Kidney (tissue), 14 donors: ENCODE data around the gene NAMPT. TPM values are rescaled to one million over a fixed set of nuclear protein-coding genes. Genes with fewer than 3 reads are reported as not detected.

Source experiments
- DNase-seq, 5 donors: peaks; one replicate each; pipeline ENCODE4 v3.0.0-alpha.2; 2013 to 2020
- FAIRE-seq: peaks from 2 replicates; lab custom pipeline; 2012; peaks lifted over from hg19 to GRCh38; lab: Jason Lieb, UNC
- H3K27ac ChIP-seq, 2 donors: one replicate each; pipeline ENCODE4 v1.7.0; 2013; ENCODE audit warnings: low read depth in 2 of 2, low read length in 2 of 2, inconsistent platforms in 1 of 2
- H3K27me3 ChIP-seq: one replicate; pipeline ENCODE4 v1.7.1; 2013; ENCODE audit warnings: low read length, inconsistent platforms; ENCODE audit not compliant: control insufficient read depth, insufficient read depth
- H3K36me3 ChIP-seq, 3 donors: one replicate each; pipeline versions ENCODE4 v1.7.0 to v1.7.1; 2013; ENCODE audit warnings: low read length in 3 of 3, control low read depth in 1 of 3, inconsistent platforms in 1 of 3; ENCODE audit not compliant: insufficient read depth in 3 of 3, control insufficient read depth in 2 of 3
- H3K4me1 ChIP-seq, 3 donors: one replicate each; pipeline versions ENCODE4 v1.7.0 to v1.7.1; 2013; ENCODE audit warnings: low read length in 3 of 3, inconsistent platforms in 1 of 3, low read depth in 1 of 3; ENCODE audit not compliant: control insufficient read depth in 2 of 3, insufficient read depth in 2 of 3
- H3K4me3 ChIP-seq, 3 donors: one replicate each; pipeline versions ENCODE4 v1.7.0 to v1.8.1; 2013; ENCODE audit warnings: low read length in 3 of 3, control low read depth in 1 of 3, inconsistent platforms in 1 of 3
- H3K9ac ChIP-seq, 3 donors: one replicate each; pipeline versions ENCODE4 v1.7.0 to v1.7.1; 2013; ENCODE audit warnings: low read length in 3 of 3, control low read depth in 1 of 3, inconsistent platforms in 1 of 3
- H3K9me3 ChIP-seq, 3 donors: one replicate each; pipeline versions ENCODE4 v1.7.0 to v1.7.1; 2013; ENCODE audit warnings: low read length in 3 of 3, control low read depth in 1 of 3, inconsistent platforms in 1 of 3; ENCODE audit not compliant: control insufficient read depth in 2 of 3, insufficient read depth in 1 of 3
- intact Hi-C: fragments of 100-400 bp; cut with DNase I; formaldehyde crosslinking; loops from one replicate; pipeline ENCODE4 v1.11.1; 2022
- polyA plus RNA-seq: library from polyadenylated mRNA; stranded (reverse); fragments of 350-450 nt; fragmentation: Illumina TruSeq; extraction: RNeasy Lipid Tissue Mini Kit (QIAGEN cat#74804); gene quantifications from one replicate; pipeline ENCODE4 v1.2.3, GENCODE V29; 2014; ENCODE audit warnings: low read depth, low replicate concordance; ENCODE audit not compliant: insufficient read depth
- total RNA-seq: library from RNA; stranded (reverse); fragmentation: NEBNext Ultra II Directional; extraction: Animal tissue kit (Norgen Biotek cat#: 25700); gene quantifications from one replicate; pipeline ENCODE4 v1.2.1, GENCODE V29; 2021
- TF ChIP-seq, protein P1 (sequence below): IDR thresholded peaks from 3 replicates; pipeline ENCODE4 v1.5.1; 2012; ENCODE audit warnings: mild to moderate bottlenecking, moderate library complexity, borderline replicate concordance; ENCODE audit not compliant: insufficient read depth; ENCODE audit errors: extremely low read depth
- donor health status: control.
- donor health status: control.
- donor health status: control.
- donor health status: control.
- donor health status: control.
- donor health status: DM: yes; HTN: yes; CAD: no.
- donor health status: Normal renal cell carcinoma (clear cell type).

The NAMPT gene
- total and polyA plus RNA-seq, 2 donors from 2014 or later, result 16.5 to 217 TPM

DNA sequence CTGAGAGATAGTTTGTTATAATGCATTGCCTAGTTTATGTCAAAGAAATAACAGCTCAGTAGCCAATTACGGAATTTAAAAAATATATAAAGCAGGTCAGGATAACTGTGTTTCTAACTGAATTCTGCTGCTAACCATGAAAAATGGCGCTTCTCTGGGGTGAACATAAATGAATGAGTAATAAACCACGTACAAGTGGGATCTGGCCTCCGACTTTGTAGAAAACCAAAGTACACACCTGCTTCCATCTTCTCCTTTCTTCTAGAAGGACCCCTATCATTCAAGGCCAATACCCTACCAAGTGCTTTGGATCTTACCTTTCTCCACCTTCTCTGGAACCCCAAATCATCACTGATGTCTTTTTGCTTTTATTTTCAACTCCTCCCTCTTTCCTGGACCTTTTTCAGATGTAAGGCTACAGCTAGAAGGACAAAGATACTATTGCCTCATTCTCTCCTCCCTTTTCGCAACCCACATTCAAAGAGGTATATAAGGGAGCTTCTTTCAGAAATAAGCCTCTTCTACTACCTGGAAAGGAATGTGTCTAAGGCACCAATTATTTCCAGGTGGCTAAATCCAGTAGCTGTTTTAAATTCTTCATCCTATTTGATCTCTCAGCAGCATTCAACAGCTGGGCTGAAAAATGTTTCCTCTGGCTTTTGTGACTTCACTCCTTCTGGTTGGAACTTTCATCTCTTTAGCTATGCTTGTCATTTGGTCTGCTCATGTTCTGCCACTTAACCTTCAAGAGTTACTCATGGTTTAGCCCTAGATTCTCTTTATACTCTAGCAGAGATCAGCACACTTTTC, 37.7 kb downstream of the NAMPT start:
- intact Hi-C loops, result no loop called here

DNA sequence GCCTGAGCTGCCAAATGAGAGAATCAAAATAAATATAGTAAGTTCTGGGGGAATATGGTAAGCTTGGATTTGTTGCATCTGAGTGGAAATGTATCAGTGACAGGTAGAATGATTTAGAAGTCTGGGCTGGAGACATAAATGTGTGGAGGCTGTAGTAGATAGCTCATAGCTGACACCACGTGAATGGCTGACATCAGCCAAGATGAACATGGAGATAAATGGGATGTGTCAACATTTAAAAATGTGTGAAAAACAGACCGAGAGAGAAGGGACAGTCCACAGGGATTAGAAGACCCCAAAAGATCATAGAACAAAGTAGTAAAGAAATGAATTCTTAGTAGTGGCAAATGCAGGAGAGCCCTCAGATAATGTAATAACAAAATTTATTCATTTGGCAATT, 40.9 kb downstream of the NAMPT start:
- H3K4me1 ChIP-seq, result no peaks in the 10 kb centered on the region
- no peak for DNase-seq
- no peak overlapping the region for H3K27ac ChIP-seq
- no peak for FAIRE-seq
- intact Hi-C loops, result no loop called here
- H3K27me3 ChIP-seq, result no peaks in the 10 kb centered on the region
- TF ChIP-seq, protein P1, sequence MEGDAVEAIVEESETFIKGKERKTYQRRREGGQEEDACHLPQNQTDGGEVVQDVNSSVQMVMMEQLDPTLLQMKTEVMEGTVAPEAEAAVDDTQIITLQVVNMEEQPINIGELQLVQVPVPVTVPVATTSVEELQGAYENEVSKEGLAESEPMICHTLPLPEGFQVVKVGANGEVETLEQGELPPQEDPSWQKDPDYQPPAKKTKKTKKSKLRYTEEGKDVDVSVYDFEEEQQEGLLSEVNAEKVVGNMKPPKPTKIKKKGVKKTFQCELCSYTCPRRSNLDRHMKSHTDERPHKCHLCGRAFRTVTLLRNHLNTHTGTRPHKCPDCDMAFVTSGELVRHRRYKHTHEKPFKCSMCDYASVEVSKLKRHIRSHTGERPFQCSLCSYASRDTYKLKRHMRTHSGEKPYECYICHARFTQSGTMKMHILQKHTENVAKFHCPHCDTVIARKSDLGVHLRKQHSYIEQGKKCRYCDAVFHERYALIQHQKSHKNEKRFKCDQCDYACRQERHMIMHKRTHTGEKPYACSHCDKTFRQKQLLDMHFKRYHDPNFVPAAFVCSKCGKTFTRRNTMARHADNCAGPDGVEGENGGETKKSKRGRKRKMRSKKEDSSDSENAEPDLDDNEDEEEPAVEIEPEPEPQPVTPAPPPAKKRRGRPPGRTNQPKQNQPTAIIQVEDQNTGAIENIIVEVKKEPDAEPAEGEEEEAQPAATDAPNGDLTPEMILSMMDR, result no peak
- no peak overlapping the region for H3K4me3 ChIP-seq
- no peaks in the 10 kb centered on the region for H3K9me3 ChIP-seq
- peaks cover 0 to 6% (median 3%) of the 10 kb centered on the region in 3 donors for H3K36me3 ChIP-seq
- H3K9ac ChIP-seq, result no peak overlapping the region

More for the DNA sequence above, 37.7 kb downstream of the NAMPT start:
- TF ChIP-seq, protein P1, result no peak
- H3K4me1 ChIP-seq, result no peaks in the 10 kb centered on the region
- no peak overlapping the region for H3K9ac ChIP-seq
- no peaks in the 10 kb centered on the region for H3K27me3 ChIP-seq
- no peak for DNase-seq
- no peak for FAIRE-seq
- no peaks in the 10 kb centered on the region for H3K9me3 ChIP-seq
- no peak overlapping the region for H3K27ac ChIP-seq
- H3K4me3 ChIP-seq, result no peak overlapping the region
- H3K36me3 ChIP-seq, result peaks cover 0 to 9% (median 3%) of the 10 kb centered on the region in 3 donors

DNA sequence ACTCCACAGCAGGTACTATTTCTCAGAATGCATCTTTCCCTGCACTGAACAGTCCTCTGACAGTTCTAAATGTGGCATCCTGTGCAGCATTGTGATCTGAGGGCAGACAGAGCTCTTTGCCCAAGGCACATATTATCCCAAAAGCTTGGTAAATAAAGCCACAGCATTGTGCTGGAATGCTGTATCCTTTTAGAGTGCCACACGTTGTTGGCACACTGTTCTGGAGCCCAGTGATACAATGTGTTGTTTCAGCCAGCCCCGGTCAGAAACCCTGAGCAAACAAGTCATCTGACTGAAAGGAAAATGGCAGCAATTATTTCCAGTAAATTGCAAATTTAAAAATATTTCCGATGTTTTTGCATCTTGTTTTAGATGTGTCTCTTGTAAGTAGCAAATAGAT, 45.4 kb downstream of the NAMPT start:
- no peak overlapping the region for H3K27ac ChIP-seq
- FAIRE-seq (no peak), DNase-seq (no peak)
- intact Hi-C loops, result no loop called here
- no peak overlapping the region for H3K9ac ChIP-seq
- H3K9me3 ChIP-seq, result no peaks in the 10 kb centered on the region
- no peaks in the 10 kb centered on the region for H3K4me1 ChIP-seq
- no peaks in the 10 kb centered on the region for H3K27me3 ChIP-seq
- no peak overlapping the region for H3K4me3 ChIP-seq
- H3K36me3 ChIP-seq, result no peaks in the 10 kb centered on the region
- TF ChIP-seq, protein P1, result no peak
